Keratinocyte (primary cell): ENCODE measurements around the gene PPIP5K2. TPM values are rescaled to one million over a fixed set of nuclear protein-coding genes. Genes with fewer than 3 reads are reported as not detected.
"Not testable (repeated sequence)": the region's sequence is repeated elsewhere in the genome, so short reads cannot be mapped to it uniquely, and the experiment has no call there.

Experiments
- DNase-seq: peaks from one replicate; pipeline ENCODE4 v3.0.0-alpha.2; 2011; ENCODE audit warnings: low read depth, missing footprints, low spot score
- FAIRE-seq: peaks from 2 replicates; lab custom pipeline; 2011; peaks lifted over from hg19 to GRCh38; lab: Jason Lieb, UNC
- H2AFZ ChIP-seq: 2 replicates; pipeline ENCODE4 v1.6.0; 2012; ENCODE audit warnings: low read length, control low read depth, inconsistent platforms; ENCODE audit not compliant: control insufficient read depth
- H3K27ac ChIP-seq: 2 replicates; pipeline ENCODE4 v1.5.1; 2011; ENCODE audit warnings: low read length; ENCODE audit not compliant: control insufficient read depth, insufficient read depth
- H3K27me3 ChIP-seq: 3 replicates; pipeline ENCODE4 v1.6.0; 2011; ENCODE audit warnings: low read length; ENCODE audit not compliant: control insufficient read depth, insufficient read depth; ENCODE audit errors: extremely low read depth
- H3K36me3 ChIP-seq, 2 experiments: 2 replicates in 1 of 2; 3 replicates in 1 of 2; pipeline ENCODE4 v1.5.1; 2011; ENCODE audit warnings: low read length in 2 of 2, mild to moderate bottlenecking in 1 of 2; ENCODE audit not compliant: control insufficient read depth in 2 of 2, insufficient read depth in 2 of 2; ENCODE audit errors: extremely low read depth in 1 of 2
- H3K4me1 ChIP-seq: 3 replicates; pipeline ENCODE4 v1.5.1; 2011; ENCODE audit warnings: low read length; ENCODE audit not compliant: control insufficient read depth, insufficient read depth; ENCODE audit errors: extremely low read depth
- H3K4me2 ChIP-seq: 3 replicates; pipeline ENCODE4 v1.6.0; 2011; ENCODE audit warnings: low read depth, low read length; ENCODE audit not compliant: control insufficient read depth, insufficient read depth; ENCODE audit errors: extremely low read depth
- H3K4me3 ChIP-seq, 3 experiments: fragments of 200-600 bp in 1 of 3; sonication (generic) in 1 of 3; 2 replicates in 2 of 3; 3 replicates in 1 of 3; pipeline ENCODE4 v1.5.1; 2011 to 2016; ENCODE audit warnings: low read length in 3 of 3, mild to moderate bottlenecking in 3 of 3, control low read depth in 2 of 3, inconsistent platforms in 1 of 3, low read depth in 1 of 3, mixed read lengths in 1 of 3, mixed run types in 1 of 3, moderate library complexity in 1 of 3; ENCODE audit not compliant: control insufficient read depth in 2 of 3, insufficient read depth in 2 of 3; ENCODE audit errors: extremely low read depth in 1 of 3
- H3K79me2 ChIP-seq: 2 replicates; pipeline ENCODE4 v1.6.0; 2012; ENCODE audit warnings: low read length; ENCODE audit not compliant: control insufficient read depth, insufficient read depth
- H3K9ac ChIP-seq: 3 replicates; pipeline ENCODE4 v1.6.0; 2011; ENCODE audit warnings: low read length; ENCODE audit not compliant: control insufficient read depth, insufficient read depth; ENCODE audit errors: extremely low read depth
- H3K9me1 ChIP-seq: 3 replicates; pipeline ENCODE4 v1.6.0; 2011; ENCODE audit warnings: low read length; ENCODE audit not compliant: control insufficient read depth, insufficient read depth; ENCODE audit errors: extremely low read depth
- H3K9me3 ChIP-seq: 2 replicates; pipeline ENCODE4 v1.5.1; 2012; ENCODE audit warnings: low read depth, low read length; ENCODE audit not compliant: control insufficient read depth
- H4K20me1 ChIP-seq: 3 replicates; pipeline ENCODE4 v1.6.0; 2011; ENCODE audit warnings: low read length; ENCODE audit not compliant: control insufficient read depth, insufficient read depth; ENCODE audit errors: extremely low read depth
- CTCF ChIP-seq, 3 experiments: IDR thresholded peaks in 1 of 3; conservative IDR thresholded peaks in 1 of 3; optimal IDR thresholded peaks in 1 of 3; 2 replicates in 2 of 3; 3 replicates in 1 of 3; pipeline versions ENCODE3 to v1.5.1; 2011; ENCODE audit warnings: low read length in 3 of 3, mild to moderate bottlenecking in 3 of 3, moderate library complexity in 2 of 3, control low read depth in 1 of 3, inconsistent platforms in 1 of 3; ENCODE audit not compliant: insufficient read depth in 2 of 3; ENCODE audit errors: extremely low read depth in 1 of 3
- EZH2 ChIP-seq: IDR thresholded peaks from one replicate; pipeline ENCODE4 v1.6.1; 2012; ENCODE audit warnings: inconsistent platforms, mild to moderate bottlenecking, low read length, moderate library complexity
- dilution Hi-C: fragments of 300-500 bp; cut with MboI; formaldehyde crosslinking; loops from one replicate; pipeline ENCODE4 v1.7.0; 2020; ENCODE audit warnings: low sequenced_read_pairs; ENCODE audit not compliant: extremely low pct_ligation_motif_present
- polyA minus RNA-seq, 3 experiments: library from RNA; depleted of rRNA, polyadenylated mRNA; stranded (reverse); fragments of >200 nt; gene quantifications; 1 replicate in 1 of 3; 2 replicates in 1 of 3; 3 replicates in 1 of 3; pipeline ENCODE4 v1.2.3, GENCODE V29; 2011
- polyA plus RNA-seq, 5 experiments: library from polyadenylated mRNA; depleted of rRNA in 3 of 5; stranded (reverse) in 3 of 5; stranded (forward) in 1 of 5; unstranded in 1 of 5; fragments of >200 nt; gene quantifications; 1 replicate in 1 of 5; 2 replicates in 3 of 5; 3 replicates in 1 of 5; pipeline versions ENCODE4 v1.2.1 to v1.2.3, GENCODE V29; 2011 to 2012; ENCODE audit warnings: missing spikeins in 2 of 5, low read depth in 1 of 5, low replicate concordance in 1 of 5

Gene PPIP5K2
- polyA plus RNA-seq (15.1 to 27.8 TPM (median 20.5 TPM) in 3 replicates), polyA minus RNA-seq (11.6 to 44.9 TPM (median 17.2 TPM) in 3 replicates)
- polyA plus RNA-seq (2011; ENCODE audit: low read depth) = 55.0 TPM
- polyA plus RNA-seq (2011; cell fraction: cytosol; rRNA removed) = 11.7 and 28.3 TPM in 2 replicates
- 24.4 and 31.2 TPM in 2 replicates for polyA plus RNA-seq (2011; cell fraction: nucleus; rRNA removed)
- 10.1 and 11.7 TPM in 2 replicates for polyA plus RNA-seq (2012; ENCODE audit: low replicate concordance)
- polyA minus RNA-seq (2011; cell fraction: cytosol; rRNA and poly(A)+ RNA removed) = 27.6 TPM
- 24.9 and 42.7 TPM in 2 replicates for polyA minus RNA-seq (2011; cell fraction: nucleus; rRNA and poly(A)+ RNA removed)

DNA sequence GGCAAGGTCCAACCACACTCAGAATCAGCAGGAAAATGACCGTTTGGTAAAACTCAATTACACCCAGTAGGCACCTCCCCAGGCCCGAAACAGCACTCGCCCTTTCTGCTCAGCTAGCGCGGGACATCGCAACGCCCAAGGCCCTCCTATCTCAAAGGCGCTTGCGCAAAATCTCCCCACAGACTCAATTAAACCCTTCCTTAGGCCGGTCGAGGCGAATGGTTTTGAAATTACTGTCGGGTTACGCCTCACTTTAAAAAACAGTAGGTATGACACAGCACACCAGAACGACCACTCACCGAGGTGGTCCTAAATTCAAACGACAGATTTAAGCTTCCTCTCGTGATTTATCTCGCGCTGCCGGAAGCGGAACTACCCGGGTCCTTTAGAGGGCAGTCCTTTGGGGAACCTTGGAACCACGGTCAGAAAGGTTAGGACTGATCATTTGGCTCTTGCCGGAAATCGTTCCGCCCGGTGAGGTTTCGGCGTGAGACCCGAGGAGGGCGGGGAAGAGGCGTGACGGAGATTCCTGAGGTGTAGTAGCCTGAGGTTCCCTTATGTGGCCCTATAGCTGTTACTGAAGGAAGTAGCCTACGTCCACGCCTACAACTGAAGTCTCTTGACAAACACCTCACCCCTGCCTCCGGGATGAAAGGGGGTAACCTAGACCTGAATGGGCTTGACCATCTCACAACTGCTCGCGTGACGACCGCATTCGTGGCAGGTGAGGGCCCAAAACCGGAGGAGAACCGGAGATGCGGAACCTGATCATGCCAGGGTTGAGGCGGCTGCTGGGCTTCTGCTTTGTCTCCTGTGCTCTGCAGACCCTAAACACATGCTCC lies at the start of gene PPIP5K2, which contains the start of gene GIN1:
PPIP5K2 (plus strand) TSS at position 537 of the 842 bp plus-strand sequence. CDS start 9,289 bp downstream, outside the sequence.
GIN1 (minus strand) TSS at position 374 of the 842 bp plus-strand sequence. CDS start 11,431 bp downstream, outside the sequence.
- Histone ChIP-seq H3K27ac (peak within 1 kb of the TSS; percentile 99), H2AFZ (peak within 1 kb of the TSS; percentile 99), H3K27me3 (no peaks in the 10 kb centered on the region), H3K4me2 (peak within 1 kb of the TSS; percentile 92), H3K36me3 (no peaks in the 10 kb centered on the region), H3K9me3 (no peaks in the 10 kb centered on the region), H3K9ac (peak within 1 kb of the TSS; percentile 96), H3K4me3 (peak within 1 kb of the TSS; percentile 64 to 98 (median 97)), H3K9me1 (no peaks in the 10 kb centered on the region), H4K20me1 (no peaks in the 10 kb centered on the region), H3K4me1 (peaks cover 5% of the 10 kb centered on the region), H3K79me2 (peaks cover 50% of the 10 kb centered on the region)
- FAIRE-seq (peak; percentile 100), DNase-seq (peak; percentile 87)
- dilution Hi-C loops = no loop called here
- TF ChIP-seq CTCF (optimal IDR thresholded peaks at IDR 0.05 in 1 of 3, IDR thresholded peaks at IDR 0.05 in 1 of 3, conservative IDR thresholded peaks at IDR 0.05 in 1 of 3; ENCODE audit: extremely low read depth in 1 of 3, insufficient read depth in 2 of 3, low read length in 3 of 3) (no peak), EZH2 (no peak)

- FAIRE-seq, H3K79me2 ChIP-seq, H3K4me3 ChIP-seq, DNase-seq, H2AFZ ChIP-seq, H3K27ac ChIP-seq, H3K9me1 ChIP-seq, H3K4me1 ChIP-seq, H3K36me3 ChIP-seq, H3K9me3 ChIP-seq, H3K9ac ChIP-seq, H3K4me2 ChIP-seq, H4K20me1 ChIP-seq, H3K27me3 ChIP-seq, dilution Hi-C loops: not testable (repeated sequence)
These were observed 46.6 kb upstream of the PPIP5K2 start for GRCh38 chr5:103073500-103073899.
